Measurements from ENCODE around the gene SCN11A. TPM values are rescaled to one million over a fixed set of nuclear protein-coding genes. Genes with fewer than 3 reads are reported as not detected.

Gene SCN11A
- total RNA-seq, 1 donor = under 0.01 TPM

Other genes starting within 250 kb of the SCN11A start
- gene SCN10A, start 235.7 kb downstream of the SCN11A start, total RNA-seq = not detected
- 123 TPM for gene WDR48, start 72 bp upstream of the SCN11A start, total RNA-seq
- 17.9 TPM for gene GORASP1, start 55.7 kb upstream of the SCN11A start, total RNA-seq
- 5.6 TPM for gene TTC21A, start 55.7 kb upstream of the SCN11A start, total RNA-seq
- gene CSRNP1, start 101.6 kb upstream of the SCN11A start, total RNA-seq = 294 TPM
- under 0.01 TPM for gene XIRP1, start 140.7 kb upstream of the SCN11A start, total RNA-seq
- 5.7 TPM for gene CX3CR1, start 228.1 kb upstream of the SCN11A start, total RNA-seq

Data from mononuclear cell (primary cell).